GM21576 (cell line): ENCODE results near the gene UBR4.

Source experiments
- ATAC-seq: cut with Tn5 transposase; IDR thresholded peaks from one replicate; pipeline ENCODE4 v1.9.1; 2021; ENCODE audit warnings: mild to moderate bottlenecking, moderate library complexity; ENCODE audit not compliant: unreplicated experiment

Gene UBR4

DNA sequence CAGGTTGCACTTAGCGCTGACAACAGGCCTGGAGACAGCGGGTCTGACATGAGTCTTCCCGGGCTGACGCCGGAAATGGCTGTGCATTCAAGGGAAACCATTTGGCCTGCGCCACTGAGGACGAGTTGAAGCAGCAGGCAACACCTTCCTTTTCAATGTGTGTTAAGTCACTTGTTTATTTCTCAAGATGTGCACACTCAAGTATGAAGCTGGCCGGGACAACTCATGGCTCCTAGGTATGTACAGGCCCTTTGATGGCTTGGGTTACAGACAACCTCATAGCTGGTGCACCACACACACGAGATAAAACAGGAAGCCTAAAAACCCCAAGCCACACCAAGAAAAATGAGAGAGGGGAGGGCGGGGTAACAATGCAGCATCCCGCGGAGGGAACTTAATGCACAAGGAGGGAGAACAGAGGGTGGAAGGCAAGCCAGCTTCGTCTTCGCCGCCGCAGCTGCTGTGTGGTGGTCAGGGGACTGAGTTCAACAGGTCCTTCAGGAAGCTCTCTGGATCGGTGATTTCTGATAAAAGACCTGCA lies 135.6 kb downstream of the UBR4 start:
- no peak for ATAC-seq

DNA sequence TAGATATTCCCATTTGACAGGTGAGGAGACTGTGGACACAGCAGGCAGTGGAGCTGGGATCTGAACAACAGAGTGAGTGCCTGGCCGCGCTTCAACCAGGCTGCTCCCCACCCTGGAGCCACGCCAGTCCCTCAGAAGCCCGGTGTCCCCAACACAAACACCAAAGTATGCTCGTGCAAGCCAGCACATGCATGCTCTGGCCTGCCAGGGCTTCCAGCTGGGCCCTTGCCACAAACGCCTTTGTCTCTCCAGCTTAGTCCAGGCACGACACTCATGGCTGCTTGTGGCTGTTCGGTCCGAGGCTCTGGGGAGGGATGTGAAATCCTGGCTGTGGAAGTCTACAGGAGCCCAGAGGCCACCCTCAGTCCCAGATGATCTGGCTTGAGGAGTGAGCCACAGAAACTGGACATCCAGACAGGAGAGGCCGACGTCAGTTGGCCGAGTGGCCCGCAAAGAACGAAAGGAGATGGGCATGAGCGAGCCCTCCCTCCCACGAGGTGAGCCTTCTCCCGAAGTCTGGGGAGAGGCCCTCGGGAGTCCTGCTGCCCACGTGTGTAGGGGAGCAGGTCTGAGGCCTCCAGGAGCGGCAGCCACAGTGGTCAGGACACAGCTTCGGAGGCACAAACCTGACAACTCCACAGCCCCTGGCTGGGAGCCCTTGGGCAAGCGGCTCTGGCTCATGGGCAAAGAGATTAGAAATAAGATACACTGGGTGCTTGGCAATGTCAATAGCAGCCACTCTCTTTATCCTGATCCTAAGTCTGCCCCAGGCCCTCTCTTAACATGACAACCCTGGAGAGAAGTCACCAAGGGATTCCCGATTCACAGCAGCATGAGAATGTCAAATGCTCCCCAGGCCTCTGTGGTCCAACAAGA lies 136.5 kb downstream of the UBR4 start:
- no peak for ATAC-seq

DNA sequence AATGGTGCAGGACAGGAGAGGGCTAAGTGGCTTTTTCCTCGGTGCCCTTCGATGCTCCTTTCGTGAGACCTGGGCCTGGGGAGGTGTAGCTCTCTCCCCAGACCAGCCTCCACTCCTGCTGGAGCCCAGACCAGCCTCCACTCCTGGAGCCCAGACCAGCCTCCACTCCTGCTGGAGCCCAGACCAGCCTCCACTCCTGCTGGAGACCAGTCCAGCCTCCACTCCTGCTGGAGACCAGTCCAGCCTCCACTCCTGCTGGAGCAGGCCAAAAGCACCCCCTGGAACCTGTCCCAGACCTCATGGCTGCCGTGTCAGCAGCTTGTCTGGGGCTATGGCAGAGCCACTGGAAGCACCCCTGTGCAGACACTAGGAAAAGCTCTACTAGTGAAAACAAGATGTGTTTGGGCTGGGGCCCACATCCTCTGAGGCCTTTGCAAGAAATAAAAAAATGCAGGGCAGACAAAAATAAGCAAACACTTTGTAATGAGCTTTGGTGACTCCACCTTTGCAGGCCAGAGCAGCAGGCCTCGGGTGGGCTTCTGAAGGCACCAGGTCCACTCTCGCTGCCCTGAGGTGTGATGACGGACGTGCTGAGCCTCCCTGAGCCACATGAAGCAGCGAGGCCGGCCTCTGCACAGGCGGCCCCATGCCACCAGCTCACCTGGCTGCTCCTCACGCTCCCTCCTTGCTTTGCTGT lies 137.6 kb downstream of the UBR4 start:
- no peak for ATAC-seq

DNA sequence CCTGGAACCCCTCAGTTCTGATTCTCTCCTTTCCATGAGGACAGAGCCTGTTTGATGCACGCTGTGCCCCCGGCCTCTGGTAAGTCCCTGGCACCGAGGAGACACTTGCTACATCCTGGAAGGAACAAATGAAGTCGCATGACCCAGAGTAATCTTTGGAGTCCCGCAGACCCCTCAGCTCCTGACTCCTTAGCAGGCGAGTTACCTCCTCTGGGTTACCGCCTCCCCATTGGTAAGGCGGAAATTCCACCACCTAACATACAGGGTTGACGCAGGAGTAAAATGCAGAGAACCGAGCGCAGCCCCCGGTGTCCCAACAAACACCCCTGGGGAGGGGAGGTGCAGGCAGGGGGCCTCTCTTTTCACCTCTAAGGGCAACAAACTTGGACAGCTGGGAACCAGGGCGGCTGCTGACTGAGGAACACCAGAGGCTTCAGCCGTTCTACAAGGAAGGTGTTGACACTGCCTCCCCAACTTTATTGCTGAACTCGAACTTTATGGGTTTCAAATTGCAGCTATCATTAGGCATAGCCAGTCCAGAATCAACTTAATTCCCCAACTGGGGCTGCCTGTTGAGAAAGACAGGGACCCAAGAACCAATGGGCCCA lies 138.3 kb downstream of the UBR4 start:
- no peak for ATAC-seq

DNA sequence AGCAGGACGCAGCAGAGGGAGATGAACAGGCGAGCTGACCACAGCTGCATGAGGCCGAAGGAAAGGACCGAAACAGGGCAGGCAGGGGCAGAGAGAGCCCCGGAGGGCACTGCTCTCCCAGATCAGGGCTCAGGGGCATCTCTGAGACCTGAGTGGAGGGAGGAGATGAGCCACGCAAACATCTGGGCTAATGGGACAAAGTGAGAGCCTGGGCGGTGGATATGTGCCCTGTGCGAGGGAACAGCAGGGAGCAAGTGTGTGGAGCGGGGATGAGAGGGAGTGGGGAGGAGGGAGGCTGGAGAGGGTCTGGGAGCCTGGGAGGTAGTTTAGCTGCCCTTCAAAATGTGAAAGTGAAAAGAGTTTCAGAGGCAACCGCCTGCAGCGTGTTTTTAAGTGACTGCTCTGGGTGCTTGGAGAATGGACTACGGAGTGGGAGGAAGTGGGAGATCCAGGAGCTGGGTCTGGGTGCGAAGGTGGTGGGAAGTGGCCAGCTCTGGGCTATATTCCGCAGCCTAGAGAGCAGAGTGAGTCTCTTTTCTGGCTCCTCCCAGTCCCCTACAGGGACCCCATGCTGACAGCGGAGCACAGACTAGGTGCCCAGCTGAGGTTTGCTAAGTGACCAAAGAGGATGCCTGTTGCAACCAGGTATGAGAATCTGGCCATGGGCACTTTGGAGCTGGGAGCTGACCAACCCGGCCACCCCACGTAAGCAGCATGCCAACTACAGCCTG lies 139.0 kb downstream of the UBR4 start:
- ATAC-seq: no peak

DNA sequence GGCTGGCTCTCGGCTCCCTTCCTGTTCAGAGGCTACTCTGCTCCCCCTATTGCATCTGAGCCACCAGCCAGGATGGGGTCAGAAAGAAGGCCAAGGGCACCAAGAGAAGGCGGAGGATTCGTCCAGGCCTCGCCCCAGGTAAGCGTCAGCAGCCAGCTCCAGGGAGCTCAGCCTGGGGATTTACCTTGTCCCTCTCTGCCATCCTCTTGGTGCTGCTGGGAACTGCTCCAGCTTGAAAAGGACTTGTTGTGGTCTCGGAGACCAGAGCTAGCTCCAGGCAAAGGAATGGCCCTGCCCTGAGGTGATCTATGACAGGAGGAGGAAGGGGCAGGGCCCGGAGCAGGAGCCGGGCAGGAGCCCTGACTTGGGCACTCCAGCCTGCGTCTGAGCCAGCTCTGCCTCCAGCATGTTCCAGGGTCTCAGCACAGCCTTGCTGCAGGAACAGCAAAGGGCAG lies 139.8 kb downstream of the UBR4 start:
- ATAC-seq: no peak

DNA sequence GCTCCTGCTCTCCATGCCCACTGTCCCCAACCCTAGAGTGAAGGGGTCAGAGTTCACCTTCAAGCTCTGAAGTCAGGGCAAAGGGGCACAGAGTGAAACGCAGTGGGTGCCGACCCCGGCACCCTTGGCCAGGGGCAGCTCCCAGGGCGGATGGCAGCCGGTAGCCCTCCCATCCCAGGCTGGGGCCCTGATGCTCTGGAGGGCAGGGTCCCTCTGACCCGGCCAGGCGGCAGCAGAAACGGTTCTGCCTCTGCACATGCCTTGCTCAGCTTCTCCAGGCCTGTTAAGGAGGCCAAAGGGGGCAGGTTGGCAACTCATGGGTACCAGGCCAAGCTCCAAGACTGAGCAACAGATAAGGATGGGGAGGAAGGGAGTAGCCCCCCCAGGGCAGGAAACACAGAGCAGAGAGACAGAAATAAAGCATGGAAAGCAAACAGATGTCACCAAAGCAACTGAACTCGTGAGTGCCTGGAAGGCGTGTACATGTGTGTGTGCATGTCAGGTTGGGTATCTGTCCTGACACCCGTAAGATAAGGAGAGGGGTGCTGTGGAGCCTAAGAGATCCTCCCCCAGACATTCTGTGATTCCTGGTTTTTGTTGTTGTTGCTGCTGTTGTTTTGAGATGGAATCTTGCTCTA lies 141.3 kb downstream of the UBR4 start:
- ATAC-seq: no peak

DNA sequence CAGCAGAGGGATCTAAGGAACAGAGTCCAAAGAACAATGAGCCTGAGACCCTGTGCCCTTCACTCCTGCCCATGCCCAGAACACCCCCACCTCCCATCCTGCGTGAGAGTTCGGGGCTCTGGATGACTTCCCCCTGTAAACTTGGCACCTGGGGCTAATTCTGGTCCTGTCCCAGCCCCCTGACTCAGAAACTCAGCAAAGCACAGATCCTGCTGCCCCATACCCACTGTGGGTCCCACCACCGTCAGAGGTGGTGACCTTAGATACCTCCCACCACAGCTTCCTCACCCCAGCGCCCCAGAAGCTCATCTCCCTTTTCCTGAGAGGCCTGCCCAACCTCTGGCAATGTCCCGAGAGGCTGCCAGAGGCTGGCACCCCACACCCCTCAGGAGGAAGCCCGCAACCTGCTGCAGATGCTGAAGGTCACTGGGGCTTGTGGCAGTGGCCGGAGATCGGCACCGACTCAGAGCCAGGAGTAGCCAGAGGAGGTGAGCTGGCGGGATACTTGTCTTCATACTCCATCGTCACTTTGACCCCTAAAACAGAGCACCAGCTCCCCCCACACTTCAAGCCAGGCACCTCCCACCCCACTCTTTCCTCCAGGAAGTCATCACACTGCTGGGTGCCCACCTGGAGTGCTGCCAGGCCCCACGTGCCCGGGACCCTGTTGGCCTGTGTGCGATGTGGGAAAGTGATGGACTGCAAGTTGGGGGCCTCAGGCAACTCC lies 142.0 kb downstream of the UBR4 start:
- no peak for ATAC-seq

DNA sequence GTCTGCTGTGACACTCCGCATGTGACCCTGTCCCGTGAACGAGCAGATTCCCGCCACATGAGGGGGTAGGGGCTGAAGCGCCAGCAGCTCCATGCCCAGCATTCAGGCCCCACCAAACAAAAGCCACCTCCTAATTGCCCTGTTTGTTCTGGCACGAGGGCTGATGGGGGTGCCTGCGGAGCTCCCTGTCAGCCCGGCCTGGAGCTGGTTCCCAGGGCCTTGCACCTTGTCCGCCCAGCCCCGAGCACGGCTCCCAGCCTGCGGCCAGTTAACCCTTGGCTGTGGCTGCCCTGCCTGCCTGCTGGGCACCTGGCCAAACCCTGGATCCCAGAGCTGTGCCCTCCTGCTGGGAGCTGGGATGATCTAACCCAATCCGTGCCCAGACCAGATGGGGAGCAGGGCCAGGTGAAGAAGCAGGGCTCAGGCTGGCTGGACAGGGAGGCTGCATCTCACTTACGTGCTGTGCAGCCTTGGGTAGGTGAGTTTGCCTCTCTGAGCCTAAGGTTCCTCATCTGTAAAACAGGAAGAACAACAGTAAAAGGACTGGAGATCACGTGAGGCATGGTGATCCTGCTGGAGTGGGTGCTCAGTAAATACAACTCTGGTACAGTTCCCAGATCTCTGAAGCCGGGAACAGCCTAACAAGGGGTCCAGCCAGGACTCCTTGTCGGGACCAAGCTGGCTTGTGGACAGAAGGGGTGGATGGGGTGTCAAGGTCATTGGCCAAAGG lies 142.7 kb downstream of the UBR4 start:
- no peak for ATAC-seq

DNA sequence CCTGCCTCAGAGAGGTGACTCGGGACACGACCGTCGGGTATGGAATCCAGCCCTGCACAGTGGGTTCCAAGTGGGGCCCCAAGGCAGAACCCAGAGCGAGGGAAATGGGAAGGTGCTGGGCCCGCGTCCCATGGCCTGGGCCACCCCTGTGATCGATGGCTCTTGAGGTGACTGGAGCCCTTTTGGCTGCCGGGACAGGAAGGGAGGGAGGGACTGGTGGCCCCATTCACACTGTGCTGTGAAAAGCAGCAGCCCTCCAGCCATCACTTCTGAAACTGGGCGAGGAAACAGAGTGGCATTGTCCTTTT lies 143.2 kb downstream of the UBR4 start:
- no peak for ATAC-seq

DNA sequence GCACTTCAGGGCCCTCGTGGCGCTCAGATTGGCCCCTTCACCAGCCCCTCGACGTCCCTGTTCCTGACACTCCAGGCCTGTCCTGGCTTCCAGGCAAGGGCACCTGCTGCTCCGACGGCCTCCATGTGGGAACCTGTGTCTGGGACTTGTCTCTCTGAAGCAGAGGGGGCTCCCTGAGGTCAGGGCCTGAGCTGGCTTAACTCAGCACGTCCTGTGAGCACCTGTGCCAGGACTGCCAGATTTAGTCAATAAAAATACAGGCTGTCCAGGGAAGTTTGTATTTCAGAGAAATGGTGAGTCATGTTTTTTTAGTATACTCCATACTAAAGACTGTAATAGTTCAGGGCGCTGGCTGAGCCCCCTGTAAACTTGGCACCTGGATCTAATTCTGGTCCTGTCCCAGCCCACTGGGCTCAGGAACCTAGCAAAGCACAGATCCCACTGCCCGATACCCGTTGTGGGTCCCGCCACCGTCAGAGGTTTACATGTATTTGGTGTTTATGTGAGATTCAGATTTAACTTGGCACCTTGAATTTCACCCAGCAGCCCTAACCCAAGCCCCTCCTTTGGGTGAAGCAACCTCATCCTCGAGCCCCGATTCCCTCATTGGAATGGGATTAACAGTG lies 143.7 kb downstream of the UBR4 start:
- no peak for ATAC-seq

DNA sequence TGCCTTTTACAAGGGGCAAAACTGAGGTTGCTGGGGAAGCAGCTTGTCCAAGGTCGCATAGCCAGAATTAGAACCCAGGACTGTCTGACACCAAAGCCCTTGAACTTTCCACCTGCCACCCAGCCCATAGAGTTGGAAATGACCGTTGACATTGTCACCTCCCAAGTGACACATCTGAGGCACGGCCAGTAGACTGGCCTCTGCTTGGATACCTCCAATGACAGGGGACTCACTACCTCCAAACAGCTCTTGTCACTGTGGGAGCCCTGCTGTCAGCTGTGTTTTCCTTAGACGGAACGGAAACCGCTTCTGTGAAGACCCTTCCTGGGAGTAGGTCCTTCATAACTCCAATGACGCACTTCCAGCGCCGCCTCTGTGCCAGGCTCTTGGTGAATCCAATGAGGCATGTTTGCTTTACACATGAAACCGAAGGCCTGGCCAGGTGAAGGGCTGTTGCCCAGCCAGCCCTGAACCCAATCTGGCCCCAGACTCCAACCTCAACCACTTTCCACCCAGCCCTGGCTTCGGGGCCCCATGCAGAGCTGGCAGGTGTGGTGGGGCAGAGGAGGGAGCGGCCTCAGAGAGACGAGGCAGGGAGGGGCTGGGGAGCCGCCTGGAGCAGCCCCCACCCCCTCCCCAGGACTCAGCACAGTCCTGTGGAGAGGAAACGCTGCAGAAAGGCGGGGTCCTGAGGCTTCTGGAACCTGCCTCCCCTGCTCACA lies 144.4 kb downstream of the UBR4 start:
- no peak for ATAC-seq

DNA sequence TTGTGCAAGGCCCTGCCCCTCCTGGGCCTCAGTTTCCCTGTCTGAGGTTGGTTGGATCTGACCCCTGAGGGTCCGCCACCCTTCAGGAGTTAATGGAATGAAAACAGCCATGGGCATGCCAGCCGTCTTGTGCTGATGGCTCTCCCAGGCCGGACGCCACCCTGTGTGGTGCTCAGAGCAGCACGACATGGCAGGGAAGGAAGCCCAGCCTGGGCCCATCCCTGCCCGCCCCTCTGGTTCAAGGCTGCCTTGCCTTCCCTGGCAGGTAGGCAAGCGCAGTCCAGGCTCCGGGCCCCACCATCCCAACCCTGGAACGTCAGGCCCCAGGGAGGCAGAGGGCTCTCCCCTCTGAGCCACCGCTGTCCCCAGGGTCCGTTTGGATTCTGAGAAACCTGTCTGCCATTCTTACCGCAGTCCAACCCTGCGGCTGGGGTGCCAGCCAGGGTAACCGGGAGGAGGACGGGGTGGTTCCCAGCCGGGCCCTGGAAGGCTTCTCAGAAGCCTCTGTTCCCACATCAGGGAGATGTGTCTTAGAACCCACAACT lies 145.1 kb downstream of the UBR4 start:
- ATAC-seq: no peak

DNA sequence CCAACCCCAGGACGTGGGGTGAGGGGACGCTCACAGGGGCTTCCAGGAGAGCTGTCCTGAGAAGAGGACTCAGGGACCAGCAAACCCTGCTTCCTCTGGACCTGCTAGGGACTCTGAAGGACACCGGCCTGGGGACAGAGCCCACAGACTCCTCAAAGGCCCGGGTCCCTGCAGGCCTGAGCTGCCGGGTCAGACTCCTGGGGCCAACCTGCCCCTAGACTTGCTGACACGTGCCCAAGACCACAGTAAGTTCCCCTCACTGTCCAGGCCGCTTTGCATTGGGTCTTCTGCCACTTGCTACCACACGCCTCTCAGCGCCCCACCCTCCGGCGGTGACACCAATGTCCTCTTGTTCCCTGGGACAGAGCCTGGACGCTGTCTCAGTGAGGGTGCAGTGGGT lies 146.9 kb downstream of the UBR4 start:
- ATAC-seq: no peak

DNA sequence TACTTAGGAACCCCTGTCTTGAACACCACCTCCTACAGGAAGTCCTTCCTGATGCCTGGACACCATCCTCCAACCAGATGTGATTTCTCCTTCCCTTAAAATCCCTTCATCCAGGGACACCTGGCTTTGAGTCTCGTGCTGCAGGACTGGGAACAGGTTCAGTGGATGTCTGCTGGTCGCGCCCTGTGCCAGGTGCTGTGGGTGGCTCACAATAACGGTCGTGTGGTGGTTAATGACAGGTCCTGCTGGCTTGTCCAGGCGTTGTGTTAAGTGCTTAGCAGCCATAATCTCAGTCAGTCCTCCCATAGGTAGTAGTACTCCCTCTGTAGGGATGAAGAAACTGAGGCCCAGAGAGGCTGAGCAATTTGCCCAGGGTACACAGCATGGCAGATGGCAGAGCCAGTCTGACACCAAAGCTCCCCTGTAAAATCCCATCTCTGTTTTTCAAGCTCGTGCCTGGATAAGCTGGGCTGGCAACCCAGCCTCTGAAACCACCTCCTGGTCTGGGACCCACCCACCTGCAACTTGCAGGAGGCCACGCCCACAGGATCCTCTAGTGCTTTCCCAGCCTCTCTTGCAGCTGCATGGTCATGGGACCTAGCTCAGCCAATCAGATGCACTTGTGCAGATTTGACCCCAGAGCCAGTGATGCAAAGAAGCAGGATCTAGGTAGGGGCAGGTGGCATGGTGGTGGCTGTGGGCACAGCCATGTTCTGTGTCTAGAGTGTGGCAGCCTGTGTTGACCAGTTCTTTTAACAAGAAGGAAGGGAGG lies 147.6 kb downstream of the UBR4 start:
- ATAC-seq: no peak

DNA sequence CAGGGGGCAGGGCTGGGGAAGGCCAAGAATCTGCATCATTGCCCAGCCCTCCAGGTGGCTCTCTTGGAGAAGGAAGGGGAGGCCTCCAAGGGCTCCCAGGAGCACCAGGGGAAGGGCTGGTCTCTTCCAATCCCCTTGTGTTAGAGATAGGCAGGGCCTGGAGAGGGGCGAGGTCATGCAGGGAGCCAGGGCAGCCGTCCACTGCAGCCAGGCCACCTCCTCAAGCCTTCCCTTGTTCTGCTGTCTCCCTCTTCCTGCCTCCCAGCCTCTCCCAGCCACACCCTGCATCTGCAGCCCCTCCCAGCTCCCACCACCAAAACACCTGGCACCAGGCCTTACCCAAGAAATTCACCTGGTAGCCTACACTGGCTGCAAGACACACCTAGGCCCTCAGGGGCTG lies 148.3 kb downstream of the UBR4 start:
- no peak for ATAC-seq

DNA sequence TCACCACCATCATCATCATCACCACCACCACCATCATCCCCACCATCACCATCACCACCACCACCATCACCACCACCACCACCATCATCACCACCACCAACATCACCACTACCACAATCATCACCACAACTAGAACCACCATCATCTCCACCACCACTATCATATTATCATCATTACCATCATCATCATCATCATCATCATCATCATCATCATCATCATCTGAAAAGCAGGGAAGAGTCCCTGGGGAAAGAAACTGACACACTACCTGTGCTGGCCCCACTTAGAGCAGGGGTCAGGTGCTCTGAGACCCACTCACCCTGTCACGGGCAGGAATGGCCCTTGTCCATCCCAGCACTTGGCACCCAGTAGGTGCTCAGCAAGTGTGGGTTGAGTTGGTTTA lies 148.7 kb downstream of the UBR4 start:
- ATAC-seq: no peak
